Esophagus muscularis mucosa (tissue), 4 donors: ENCODE measurements around the gene NAA20. TPM values are rescaled to one million over a fixed set of nuclear protein-coding genes. Genes with fewer than 3 reads are reported as not detected.

ENCODE experiments used
- DNase-seq: peaks from one replicate; pipeline ENCODE4 v3.0.0-alpha.2; 2017; ENCODE audit errors: extremely low spot score
- H3K27ac ChIP-seq, 4 donors: fragments of 200-600 bp; sonication (generic); replicated peaks in 1 of 4; 1 replicate in 3 of 4; 2 replicates in 1 of 4; pipeline ENCODE4 v1.5.1; 2016 to 2019; ENCODE audit warnings: mild to moderate bottlenecking in 1 of 4
- H3K27me3 ChIP-seq, 4 donors: fragments of 200-600 bp; sonication (generic); one replicate each; pipeline versions ENCODE4 v1.5.1 to v1.6.0; 2016 to 2019
- H3K36me3 ChIP-seq, 4 donors: fragments of 200-600 bp; sonication (generic); one replicate each; pipeline ENCODE4 v1.5.1; 2016 to 2019
- H3K4me1 ChIP-seq, 4 donors: fragments of 200-600 bp; sonication (generic); one replicate each; pipeline ENCODE4 v1.5.1; 2016 to 2019
- H3K4me3 ChIP-seq, 4 donors: fragments of 200-600 bp; sonication (generic); 1 replicate in 2 of 4; 2 replicates in 2 of 4; pipeline ENCODE4 v1.5.1; 2016 to 2019; ENCODE audit warnings: mild to moderate bottlenecking in 4 of 4, moderate library complexity in 1 of 4
- H3K9me3 ChIP-seq, 4 donors: fragments of 200-600 bp; sonication (generic); 1 replicate in 3 of 4; 2 replicates in 1 of 4; pipeline ENCODE4 v1.5.1; 2016 to 2019
- EP300 ChIP-seq: sonication (generic); formaldehyde crosslinking; IDR thresholded peaks from one replicate; pipeline ENCODE4 v1.6.1; 2017; ENCODE audit warnings: antibody characterized with exemption
- POLR2A ChIP-seq: fragments of 450-650 bp; IDR thresholded peaks from one replicate; pipeline ENCODE4 v1.6.1; 2017; ENCODE audit warnings: antibody characterized with exemption, moderate library complexity, mild to moderate bottlenecking, low read depth
- POLR2AphosphoS5 ChIP-seq, 2 donors: sonication (generic); formaldehyde crosslinking; IDR thresholded peaks; one replicate each; pipeline ENCODE4 v1.6.1; 2017; ENCODE audit warnings: antibody characterized with exemption in 2 of 2
- WGBS: methylation state at CpG from one replicate; pipeline ENCODE4 v1.1.5; 2018; 5-methylcytosine and 5-hydroxymethylcytosine counted together
- intact Hi-C: fragments of 100-400 bp; cut with DNase I; formaldehyde crosslinking; loops from one replicate; pipeline ENCODE4 v1.15.1; 2023
- total RNA-seq, 4 donors: library from RNA; depleted of rRNA; stranded (reverse); fragments of >200 nt; gene quantifications; one replicate each; pipeline versions ENCODE4 v1.1.0 to v1.2.1, GENCODE V29; 2016
- TF ChIP-seq, protein P1 (sequence below), 3 experiments: fragments of 200-600 bp in 2 of 3; fragments of 450-650 bp in 1 of 3; sonication (generic) in 2 of 3; IDR thresholded peaks; one replicate each; pipeline ENCODE4 v1.5.1; 2017 to 2019; ENCODE audit warnings: antibody characterized with exemption in 3 of 3, mild to moderate bottlenecking in 2 of 3, moderate library complexity in 1 of 3

Gene NAA20
- total RNA-seq, 4 donors from 2014 or later, result 29.5 to 38.5 (median 34.8) TPM

DNA sequence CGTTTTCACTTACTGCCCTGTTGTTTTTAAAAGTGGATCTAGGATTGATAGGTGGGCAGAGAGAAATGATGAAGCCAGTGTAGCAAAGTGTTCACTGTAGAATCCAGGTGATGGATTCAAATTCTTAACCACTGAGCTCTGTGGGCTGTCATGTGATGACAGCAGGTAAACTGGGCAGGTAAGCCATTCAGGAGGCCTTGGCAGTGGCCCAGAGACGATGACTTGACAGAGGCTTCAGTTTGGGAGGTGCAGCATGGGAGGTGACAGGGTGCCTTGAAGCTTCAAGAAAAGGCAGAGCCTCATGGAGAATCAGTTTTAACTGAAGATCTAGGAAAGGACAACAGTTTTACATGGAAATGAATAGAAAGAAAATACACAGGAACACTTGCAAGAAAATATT is 2.0 kb downstream of the NAA20 start:
- Histone ChIP-seq H3K4me1 (peaks cover 19 to 53% (median 50%) of the 10 kb centered on the region in 4 donors), H3K27me3 (no peaks in the 10 kb centered on the region), H3K27ac (no peak overlapping the region), H3K36me3 (peaks cover 0 to 13% (median 10%) of the 10 kb centered on the region in 4 donors), H3K9me3 (no peaks in the 10 kb centered on the region), H3K4me3 (no peak overlapping the region)
- intact Hi-C loops, result no loop called here
- DNase-seq, result no peak
- WGBS, result 67% methylated on average over 2 of the region's 2 CpGs
- no peak for TF ChIP-seq EP300
- TF ChIP-seq POLR2A, result no peak
- TF ChIP-seq POLR2AphosphoS5 (IDR thresholded peaks at IDR 0.05), result no peak
- TF ChIP-seq, protein P1, sequence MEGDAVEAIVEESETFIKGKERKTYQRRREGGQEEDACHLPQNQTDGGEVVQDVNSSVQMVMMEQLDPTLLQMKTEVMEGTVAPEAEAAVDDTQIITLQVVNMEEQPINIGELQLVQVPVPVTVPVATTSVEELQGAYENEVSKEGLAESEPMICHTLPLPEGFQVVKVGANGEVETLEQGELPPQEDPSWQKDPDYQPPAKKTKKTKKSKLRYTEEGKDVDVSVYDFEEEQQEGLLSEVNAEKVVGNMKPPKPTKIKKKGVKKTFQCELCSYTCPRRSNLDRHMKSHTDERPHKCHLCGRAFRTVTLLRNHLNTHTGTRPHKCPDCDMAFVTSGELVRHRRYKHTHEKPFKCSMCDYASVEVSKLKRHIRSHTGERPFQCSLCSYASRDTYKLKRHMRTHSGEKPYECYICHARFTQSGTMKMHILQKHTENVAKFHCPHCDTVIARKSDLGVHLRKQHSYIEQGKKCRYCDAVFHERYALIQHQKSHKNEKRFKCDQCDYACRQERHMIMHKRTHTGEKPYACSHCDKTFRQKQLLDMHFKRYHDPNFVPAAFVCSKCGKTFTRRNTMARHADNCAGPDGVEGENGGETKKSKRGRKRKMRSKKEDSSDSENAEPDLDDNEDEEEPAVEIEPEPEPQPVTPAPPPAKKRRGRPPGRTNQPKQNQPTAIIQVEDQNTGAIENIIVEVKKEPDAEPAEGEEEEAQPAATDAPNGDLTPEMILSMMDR (IDR thresholded peaks at IDR 0.05), result no peak

DNA sequence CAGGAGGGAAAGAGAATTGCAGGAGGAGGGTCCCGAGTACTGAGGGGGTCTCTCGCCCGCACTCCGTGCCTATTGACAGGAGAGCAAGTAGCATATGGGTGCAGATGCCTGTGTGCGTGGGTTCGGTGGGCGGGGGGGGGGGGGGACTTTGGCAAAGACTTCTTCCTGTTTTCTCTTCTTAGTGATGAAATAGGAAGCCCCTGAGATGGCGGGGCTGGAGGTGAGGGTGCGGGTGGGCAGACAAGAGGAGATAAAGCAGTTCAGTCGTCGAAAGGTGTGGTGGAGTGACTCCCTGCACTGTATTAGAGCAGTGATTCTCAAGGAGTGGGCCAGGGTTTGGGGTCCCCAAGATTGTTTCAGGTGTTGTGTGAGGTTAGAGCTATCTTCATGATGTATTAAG is 3.7 kb downstream of the NAA20 start:
- no peak for DNase-seq
- Histone ChIP-seq H3K4me1 (peaks cover 19 to 61% (median 50%) of the 10 kb centered on the region in 4 donors), H3K36me3 (peaks cover 0 to 19% (median 12%) of the 10 kb centered on the region in 4 donors), H3K4me3 (no peak overlapping the region), H3K27ac (no peak overlapping the region), H3K9me3 (no peaks in the 10 kb centered on the region), H3K27me3 (no peaks in the 10 kb centered on the region)
- WGBS, result 82% methylated on average over 11 of the region's 11 CpGs
- TF ChIP-seq POLR2A (no peak), POLR2AphosphoS5 (IDR thresholded peaks at IDR 0.05) (no peak), EP300 (no peak)
- TF ChIP-seq, protein P1 (IDR thresholded peaks at IDR 0.05), result no peak
- intact Hi-C loops, result no loop called here

DNA sequence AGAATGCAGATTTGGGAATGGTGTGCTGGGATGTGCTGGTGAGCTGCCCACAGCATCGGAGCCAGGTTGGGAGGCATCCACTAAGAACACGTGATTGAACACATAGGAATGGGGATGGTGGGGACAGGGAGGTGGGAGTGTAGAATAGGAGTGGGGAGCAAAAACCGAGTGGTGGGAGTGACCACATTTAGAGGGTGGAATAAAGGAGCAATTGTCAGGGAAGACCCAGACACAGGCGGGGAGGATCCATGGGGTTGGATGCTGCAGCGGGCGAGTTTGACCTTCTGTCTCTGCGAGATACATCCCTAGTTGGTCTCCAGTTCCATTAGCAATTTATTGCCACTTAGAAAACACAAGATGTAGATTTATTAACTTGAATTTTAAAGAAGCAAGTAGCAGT is 4.7 kb downstream of the NAA20 start:
- TF ChIP-seq POLR2A, result no peak
- no peak for TF ChIP-seq POLR2AphosphoS5 (IDR thresholded peaks at IDR 0.05)
- TF ChIP-seq EP300, result no peak
- TF ChIP-seq, protein P1 (IDR thresholded peaks at IDR 0.05), result no peak
- H3K4me1 ChIP-seq, result peaks cover 15 to 56% (median 45%) of the 10 kb centered on the region in 4 donors
- 56% methylated on average over 7 of the region's 7 CpGs for WGBS
- H3K4me3 ChIP-seq, result no peak overlapping the region
- no peaks in the 10 kb centered on the region for H3K27me3 ChIP-seq
- H3K9me3 ChIP-seq, result no peaks in the 10 kb centered on the region
- no peak overlapping the region for H3K27ac ChIP-seq
- no peak for DNase-seq
- H3K36me3 ChIP-seq, result peaks cover 3 to 26% (median 14%) of the 10 kb centered on the region in 4 donors
- intact Hi-C loops, result no loop called here

DNA sequence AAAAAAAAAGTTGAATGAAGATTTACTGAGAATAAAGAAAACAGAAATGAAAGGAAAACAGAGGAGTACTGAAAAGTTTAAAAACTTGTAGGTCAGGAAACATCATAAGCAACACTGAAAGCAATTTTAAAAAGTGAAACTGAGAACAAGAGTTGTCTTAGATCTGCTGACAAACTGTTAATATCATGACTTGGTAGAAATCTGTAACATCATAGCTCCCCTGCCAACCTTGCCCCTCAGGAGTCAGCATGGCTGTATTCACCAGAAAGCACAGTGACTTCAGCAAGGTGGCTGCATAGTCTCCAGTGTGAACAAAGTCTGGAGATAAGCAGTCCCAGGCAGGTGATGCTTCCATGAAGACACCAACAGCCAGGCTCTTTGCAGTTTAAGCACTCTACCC is 5.3 kb downstream of the NAA20 start:
- DNase-seq, result no peak
- Histone ChIP-seq H3K27ac (no peak overlapping the region), H3K36me3 (peaks cover 4 to 33% (median 18%) of the 10 kb centered on the region in 4 donors), H3K4me1 (peaks cover 14 to 54% (median 43%) of the 10 kb centered on the region in 4 donors), H3K27me3 (no peaks in the 10 kb centered on the region), H3K4me3 (no peak overlapping the region), H3K9me3 (no peaks in the 10 kb centered on the region)
- intact Hi-C loops, result no loop called here
- TF ChIP-seq POLR2AphosphoS5 (IDR thresholded peaks at IDR 0.05) (no peak), POLR2A (no peak), EP300 (no peak)
- TF ChIP-seq, protein P1 (IDR thresholded peaks at IDR 0.05), result no peak

DNA sequence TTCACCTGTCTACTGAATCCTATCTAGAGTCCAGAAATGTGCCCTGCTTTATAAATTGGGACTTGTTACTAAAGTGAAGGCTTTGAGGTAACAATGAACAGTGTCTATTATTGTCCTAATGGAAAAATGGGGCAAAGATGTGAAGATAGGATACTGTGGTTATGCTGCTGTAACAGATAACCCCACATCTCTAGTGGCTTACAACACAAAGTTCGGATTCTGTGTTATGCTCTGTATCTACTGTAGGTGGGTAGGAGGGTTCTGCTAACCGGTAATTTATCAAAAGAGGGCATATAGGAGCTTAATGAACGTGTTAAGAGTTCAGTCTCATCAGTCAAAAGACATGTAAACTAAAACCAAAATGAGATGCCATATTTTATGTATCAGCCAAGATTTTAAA is 6.2 kb downstream of the NAA20 start:
- Histone ChIP-seq H3K4me1 (peaks cover 8 to 46% (median 35%) of the 10 kb centered on the region in 4 donors), H3K36me3 (peaks cover 4 to 42% (median 27%) of the 10 kb centered on the region in 4 donors), H3K4me3 (no peak overlapping the region), H3K27me3 (no peaks in the 10 kb centered on the region), H3K9me3 (no peaks in the 10 kb centered on the region), H3K27ac (no peak overlapping the region)
- DNase-seq, result no peak
- intact Hi-C loops, result no loop called here
- TF ChIP-seq EP300 (no peak), POLR2A (no peak), POLR2AphosphoS5 (IDR thresholded peaks at IDR 0.05) (no peak)
- TF ChIP-seq, protein P1 (IDR thresholded peaks at IDR 0.05), result no peak
- WGBS, result 94% methylated on average over 3 of the region's 3 CpGs
